ENCODE results near the gene QRICH1.

The QRICH1 gene

DNA sequence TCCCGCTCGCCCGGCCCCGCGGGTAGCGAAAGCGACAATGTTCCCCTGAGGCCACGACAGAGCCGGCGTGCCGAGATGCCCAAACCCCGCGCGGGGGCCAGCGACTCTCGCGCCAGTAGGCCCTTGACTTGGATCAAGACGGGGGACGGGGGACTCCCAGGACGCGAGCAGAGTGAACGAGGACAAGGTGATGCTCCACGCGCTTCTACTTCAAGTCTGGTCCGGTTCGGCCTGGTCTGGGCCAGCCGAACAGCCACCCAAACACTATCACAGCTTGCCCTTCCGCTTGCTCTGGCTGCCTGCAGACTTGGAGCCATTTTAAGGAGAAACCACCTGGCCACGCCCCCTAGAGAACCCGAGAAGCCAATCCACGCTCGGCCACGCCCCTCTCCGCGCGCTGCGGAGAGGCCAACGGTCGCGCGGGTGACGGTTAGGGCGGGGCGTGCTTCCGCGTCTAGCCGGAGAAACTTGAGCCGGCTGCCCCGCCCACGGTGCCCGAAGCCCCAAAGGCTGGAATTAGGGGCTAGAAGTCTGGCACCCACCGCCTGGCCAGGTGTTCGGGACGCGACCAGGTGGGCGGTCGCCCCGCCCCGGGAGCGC is 72.6 kb downstream of the QRICH1 start:
- DNase-seq (ENCODE audit: low read depth), result peak; percentile 100
- Histone ChIP-seq H3K9me3 (ENCODE audit: control insufficient read depth, low read length) (no peaks in the 10 kb centered on the region), H3K27me3 (replicated peaks; ENCODE audit: control insufficient read depth, insufficient read depth, low read length) (no peaks in the 10 kb centered on the region), H3K36me3 (ENCODE audit: control insufficient read depth, insufficient read depth, low read length, severe bottlenecking) (peaks cover 27% of the 10 kb centered on the region), H3K9ac (ENCODE audit: low read length) (peak overlapping the region; percentile 94), H3K4me3 (ENCODE audit: low read length) (peak overlapping the region; percentile 94), H3K4me1 (ENCODE audit: control insufficient read depth, insufficient read depth, low read length) (peaks cover 43% of the 10 kb centered on the region)

DNA sequence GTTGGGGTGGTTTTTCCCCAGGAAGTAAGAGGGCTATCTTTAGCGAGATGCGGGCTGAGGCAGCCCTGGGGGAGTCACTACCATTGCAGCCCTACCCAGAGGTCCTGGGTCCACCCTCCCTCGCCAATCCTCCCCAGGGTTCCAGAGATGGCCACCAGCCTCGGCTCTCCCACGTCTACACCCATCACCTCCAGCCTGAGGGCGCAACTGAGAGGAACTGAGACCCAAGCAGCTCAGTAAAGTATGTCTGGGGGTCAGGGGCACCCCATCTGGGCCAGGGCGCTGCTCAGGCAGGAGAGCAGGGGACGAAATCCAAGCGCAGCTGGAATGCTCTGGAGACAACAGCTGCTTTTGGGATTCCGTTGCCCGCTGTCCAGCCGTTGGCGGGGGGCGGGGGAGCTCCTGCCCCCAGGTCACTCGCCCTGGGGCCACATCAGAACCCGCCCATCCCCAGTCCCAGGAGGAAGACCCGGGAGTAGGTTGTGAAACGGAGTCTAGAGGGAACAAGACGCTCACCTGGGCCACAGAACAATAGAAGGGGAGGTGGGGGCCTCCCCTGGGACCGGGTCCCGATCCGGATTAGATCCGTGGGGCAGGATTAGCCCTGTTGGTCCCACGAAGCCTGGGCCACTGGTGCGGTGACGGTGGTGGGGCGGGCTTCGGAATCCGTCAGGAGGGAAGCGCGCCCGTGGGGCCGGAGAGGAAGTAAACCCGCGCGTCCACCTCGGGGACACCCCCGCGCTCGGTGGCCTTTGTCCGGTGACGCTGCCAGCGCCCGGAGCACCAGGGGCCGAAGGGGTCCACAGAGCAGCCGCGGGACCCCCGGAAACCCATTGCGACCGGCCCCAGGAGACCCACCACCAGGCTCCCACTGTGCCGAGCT is 73.3 kb downstream of the QRICH1 start:
- H3K4me3 ChIP-seq (ENCODE audit: low read length), result peak overlapping the region; percentile 94
- H3K9ac ChIP-seq (ENCODE audit: low read length), result peak overlapping the region; percentile 94
- H3K4me1 ChIP-seq (ENCODE audit: control insufficient read depth, insufficient read depth, low read length), result peaks cover 40% of the 10 kb centered on the region
- no peaks in the 10 kb centered on the region for H3K9me3 ChIP-seq (ENCODE audit: control insufficient read depth, low read length)
- peaks cover 27% of the 10 kb centered on the region for H3K36me3 ChIP-seq (ENCODE audit: control insufficient read depth, insufficient read depth, low read length, severe bottlenecking)
- H3K27me3 ChIP-seq (replicated peaks; ENCODE audit: control insufficient read depth, insufficient read depth, low read length), result no peaks in the 10 kb centered on the region
- DNase-seq (ENCODE audit: low read depth), result peak; percentile 62

DNA sequence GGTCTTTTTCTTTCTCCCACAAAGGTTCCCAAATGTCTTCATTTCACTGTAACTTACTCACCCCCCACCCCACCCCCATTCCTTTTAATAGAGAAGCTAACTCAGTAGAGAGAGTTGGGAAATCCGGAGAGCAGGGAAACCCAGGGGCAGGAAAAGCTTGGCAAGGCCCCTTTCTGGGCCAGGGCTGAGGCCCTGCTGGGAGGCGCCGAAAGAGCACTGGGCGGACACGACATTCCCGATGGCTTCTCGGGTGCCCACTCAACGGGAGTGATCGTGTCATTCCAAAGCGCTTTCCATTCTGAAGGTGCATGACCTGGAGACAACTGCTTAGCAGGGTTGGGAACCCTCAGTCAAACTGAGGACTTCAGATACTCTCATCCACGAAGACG is 73.9 kb downstream of the QRICH1 start:
- Histone ChIP-seq H3K27me3 (replicated peaks; ENCODE audit: control insufficient read depth, insufficient read depth, low read length) (no peaks in the 10 kb centered on the region), H3K9ac (ENCODE audit: low read length) (peak overlapping the region; percentile 94), H3K4me1 (ENCODE audit: control insufficient read depth, insufficient read depth, low read length) (peaks cover 37% of the 10 kb centered on the region), H3K36me3 (ENCODE audit: control insufficient read depth, insufficient read depth, low read length, severe bottlenecking) (peaks cover 27% of the 10 kb centered on the region), H3K9me3 (ENCODE audit: control insufficient read depth, low read length) (no peaks in the 10 kb centered on the region), H3K4me3 (ENCODE audit: low read length) (peak overlapping the region; percentile 94)
- DNase-seq (ENCODE audit: low read depth), result peak; percentile 52

DNA sequence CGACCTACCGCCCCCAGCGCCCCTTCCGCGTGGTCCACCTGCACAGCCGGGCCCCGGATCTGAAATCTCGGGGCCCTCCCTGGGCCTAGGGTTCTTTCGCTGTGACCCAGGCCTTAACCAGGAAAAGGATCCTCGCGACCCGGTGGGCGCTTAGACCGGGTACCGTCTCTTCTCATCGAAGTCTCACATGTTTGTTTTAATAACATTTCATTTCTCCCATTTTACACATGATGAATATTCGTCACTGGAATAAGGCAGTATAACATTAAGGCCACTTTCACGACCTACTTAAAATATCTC is 75.2 kb downstream of the QRICH1 start:
- peak overlapping the region; percentile 88 for H3K9ac ChIP-seq (ENCODE audit: low read length)
- H3K4me1 ChIP-seq (ENCODE audit: control insufficient read depth, insufficient read depth, low read length), result peaks cover 37% of the 10 kb centered on the region
- H3K4me3 ChIP-seq (ENCODE audit: low read length), result peak overlapping the region; percentile 91
- DNase-seq (ENCODE audit: low read depth), result no peak
- H3K9me3 ChIP-seq (ENCODE audit: control insufficient read depth, low read length), result no peaks in the 10 kb centered on the region
- H3K36me3 ChIP-seq (ENCODE audit: control insufficient read depth, insufficient read depth, low read length, severe bottlenecking), result peaks cover 21% of the 10 kb centered on the region
- H3K27me3 ChIP-seq (replicated peaks; ENCODE audit: control insufficient read depth, insufficient read depth, low read length), result no peaks in the 10 kb centered on the region

DNA sequence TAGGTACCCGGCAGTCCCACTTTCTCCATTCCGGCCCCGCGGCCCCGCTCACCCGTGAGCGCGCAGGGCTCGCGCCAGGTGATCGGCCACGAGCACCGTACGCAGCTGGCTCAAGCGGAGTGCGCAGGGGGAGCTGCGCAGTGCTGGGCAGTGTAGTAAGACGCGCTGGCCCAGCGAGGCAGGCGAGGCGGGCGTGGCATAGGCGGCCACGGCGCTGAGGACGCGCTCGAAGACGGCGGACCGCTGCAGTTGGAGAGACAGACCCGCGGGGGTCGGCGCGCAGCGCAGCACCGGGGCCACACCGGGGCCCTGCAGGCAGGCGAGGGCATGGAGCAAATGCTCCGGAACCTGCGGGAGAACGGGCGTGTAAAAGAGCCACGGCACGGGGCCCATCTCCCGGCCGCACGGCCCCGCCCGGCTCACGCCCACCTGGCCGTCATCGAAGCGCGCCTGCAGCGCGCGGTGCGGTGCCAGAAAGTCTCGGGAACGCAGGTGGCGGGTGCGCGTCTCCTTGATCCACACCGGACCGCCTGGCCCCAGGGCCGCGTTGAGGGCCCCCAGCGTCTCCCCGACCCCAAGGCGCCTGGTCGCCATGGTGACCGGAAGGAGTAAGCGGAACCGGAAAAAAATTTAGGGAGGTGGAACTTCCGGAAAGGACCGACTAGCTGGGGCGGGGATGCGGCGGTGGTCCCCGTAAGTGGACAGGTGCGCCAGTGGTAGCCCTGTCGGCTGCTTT is 75.7 kb downstream of the QRICH1 start, which contains the start of gene DALRD3:
Gene DALRD3 (minus strand): TSS at position 610 of the 736 bp plus-strand sequence. CDS start 16 bp downstream, at position 594.
- H3K36me3 ChIP-seq (ENCODE audit: control insufficient read depth, insufficient read depth, low read length, severe bottlenecking), result peaks cover 20% of the 10 kb centered on the region
- peak; percentile 80 for DNase-seq (ENCODE audit: low read depth)
- H3K9ac ChIP-seq (ENCODE audit: low read length), result peak within 1 kb of the TSS; percentile 88

DNA sequence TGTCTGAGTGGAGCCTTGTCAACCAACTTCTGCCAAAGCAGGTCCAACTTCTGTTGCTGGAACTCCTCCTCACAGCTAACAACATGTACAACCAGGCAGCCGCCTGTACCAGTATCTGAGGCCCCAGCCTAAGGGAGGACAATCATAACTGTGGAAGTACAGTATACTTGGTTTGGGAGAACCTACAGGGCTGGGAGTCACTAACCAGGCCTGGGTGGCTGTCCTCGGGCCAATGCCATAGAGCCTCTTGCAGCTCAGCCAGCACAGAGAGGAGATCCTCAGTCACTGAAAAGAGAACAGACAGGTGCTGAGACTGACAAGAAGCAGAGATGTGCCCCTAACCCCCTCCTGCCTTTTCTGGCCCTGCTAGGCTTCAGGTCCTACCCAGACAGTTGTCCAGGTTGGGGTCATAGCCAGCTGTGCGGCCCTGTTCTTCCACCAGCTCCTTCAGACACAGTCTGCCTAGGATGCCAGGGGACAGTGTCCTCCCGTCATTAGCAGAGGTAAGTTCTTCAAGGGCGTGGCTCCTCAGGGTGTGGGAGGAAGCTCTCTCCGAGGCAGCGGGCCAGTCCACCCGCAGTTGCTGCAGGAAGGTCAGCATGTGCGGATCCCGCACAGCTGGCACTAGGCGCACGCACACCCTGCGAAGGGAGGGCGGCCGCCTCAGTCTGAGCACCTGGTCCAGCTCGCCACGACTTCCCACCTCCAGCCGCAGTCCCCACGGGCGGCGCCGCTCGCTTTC is 76.5 kb downstream of the QRICH1 start:
- peaks cover 27% of the 10 kb centered on the region for H3K4me1 ChIP-seq (ENCODE audit: control insufficient read depth, insufficient read depth, low read length)
- no peaks in the 10 kb centered on the region for H3K9me3 ChIP-seq (ENCODE audit: control insufficient read depth, low read length)
- H3K9ac ChIP-seq (ENCODE audit: low read length), result peak overlapping the region; percentile 88
- peak; percentile 21 for DNase-seq (ENCODE audit: low read depth)
- peak overlapping the region; percentile 91 for H3K4me3 ChIP-seq (ENCODE audit: low read length)
- no peaks in the 10 kb centered on the region for H3K27me3 ChIP-seq (replicated peaks; ENCODE audit: control insufficient read depth, insufficient read depth, low read length)
- peaks cover 27% of the 10 kb centered on the region for H3K36me3 ChIP-seq (ENCODE audit: control insufficient read depth, insufficient read depth, low read length, severe bottlenecking)

More for the DNA sequence above, 75.7 kb downstream of the QRICH1 start, which contains the start of gene DALRD3:
- Histone ChIP-seq H3K9me3 (ENCODE audit: control insufficient read depth, low read length) (no peaks in the 10 kb centered on the region), H3K27me3 (replicated peaks; ENCODE audit: control insufficient read depth, insufficient read depth, low read length) (no peaks in the 10 kb centered on the region), H3K4me1 (ENCODE audit: control insufficient read depth, insufficient read depth, low read length) (peaks cover 34% of the 10 kb centered on the region), H3K4me3 (ENCODE audit: low read length) (peak within 1 kb of the TSS; percentile 91)

DNA sequence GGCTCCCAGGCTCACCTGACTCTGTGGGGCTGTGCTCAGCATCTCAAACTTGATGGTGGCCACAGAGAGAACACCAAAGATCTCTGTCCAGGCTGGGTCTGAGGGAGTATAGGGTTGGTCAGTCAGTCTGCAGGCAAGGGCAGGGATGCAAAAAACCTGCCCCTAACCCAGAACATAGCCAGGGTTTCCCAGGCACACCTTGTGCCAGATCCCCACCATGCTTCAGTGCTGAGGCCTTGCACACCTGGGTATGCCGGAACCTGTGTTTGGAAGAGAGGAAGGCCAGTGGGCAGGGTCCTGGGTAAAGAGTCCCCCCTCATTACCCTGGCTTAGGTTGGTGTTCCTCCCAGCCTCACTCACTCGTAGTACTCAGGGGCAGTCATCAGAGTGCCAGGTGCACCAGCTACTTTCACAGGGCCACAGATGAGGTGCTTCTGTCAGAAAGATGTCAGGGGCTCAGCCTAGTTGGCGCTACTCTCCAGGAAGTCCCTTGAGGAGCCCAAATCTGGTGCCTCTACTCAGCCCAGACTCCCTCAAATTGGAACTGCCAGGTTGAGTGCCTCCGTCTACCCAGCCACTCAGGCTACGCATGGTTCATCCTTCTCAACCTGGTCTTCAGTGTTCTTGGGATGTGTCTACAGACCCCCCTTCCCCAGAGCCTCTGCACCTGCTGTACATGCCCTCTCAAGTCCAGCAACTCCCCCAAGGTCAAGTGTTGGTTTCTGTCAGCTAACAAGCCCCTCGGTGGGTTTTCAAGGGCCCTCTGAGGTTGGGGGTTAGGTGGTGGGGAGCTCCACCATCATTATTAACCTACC is 77.2 kb downstream of the QRICH1 start:
- H3K4me1 ChIP-seq (ENCODE audit: control insufficient read depth, insufficient read depth, low read length), result peaks cover 26% of the 10 kb centered on the region
- no peak for DNase-seq (ENCODE audit: low read depth)
- H3K36me3 ChIP-seq (ENCODE audit: control insufficient read depth, insufficient read depth, low read length, severe bottlenecking), result peaks cover 27% of the 10 kb centered on the region
- H3K9me3 ChIP-seq (ENCODE audit: control insufficient read depth, low read length), result no peaks in the 10 kb centered on the region
- H3K27me3 ChIP-seq (replicated peaks; ENCODE audit: control insufficient read depth, insufficient read depth, low read length), result no peaks in the 10 kb centered on the region
- H3K9ac ChIP-seq (ENCODE audit: low read length), result peak overlapping the region; percentile 88
- H3K4me3 ChIP-seq (ENCODE audit: low read length), result no peak overlapping the region

DNA sequence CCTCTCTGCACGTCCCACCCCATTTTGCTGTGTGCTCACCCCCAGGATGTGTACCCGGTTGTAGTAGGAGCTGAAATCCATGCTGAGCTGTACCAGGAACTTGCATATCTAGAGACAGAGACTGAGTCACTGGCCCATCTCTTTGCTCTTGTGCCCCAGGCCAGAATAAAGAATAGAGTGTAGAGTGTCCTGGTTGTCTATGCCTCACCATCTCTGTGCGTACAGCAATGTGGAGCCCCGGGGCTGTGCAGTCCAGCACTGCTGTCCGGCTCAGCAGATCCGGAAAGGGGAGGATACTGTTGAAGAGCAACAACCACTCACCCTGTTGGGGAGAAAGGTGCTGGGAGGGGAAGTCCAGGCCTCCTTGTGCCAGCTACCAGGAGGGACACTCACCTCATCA is 78.1 kb downstream of the QRICH1 start:
- Histone ChIP-seq H3K9me3 (ENCODE audit: control insufficient read depth, low read length) (no peaks in the 10 kb centered on the region), H3K9ac (ENCODE audit: low read length) (no peak overlapping the region), H3K4me3 (ENCODE audit: low read length) (no peak overlapping the region), H3K27me3 (replicated peaks; ENCODE audit: control insufficient read depth, insufficient read depth, low read length) (no peaks in the 10 kb centered on the region), H3K4me1 (ENCODE audit: control insufficient read depth, insufficient read depth, low read length) (peaks cover 26% of the 10 kb centered on the region), H3K36me3 (ENCODE audit: control insufficient read depth, insufficient read depth, low read length, severe bottlenecking) (peaks cover 27% of the 10 kb centered on the region)
- no peak for DNase-seq (ENCODE audit: low read depth)

DNA sequence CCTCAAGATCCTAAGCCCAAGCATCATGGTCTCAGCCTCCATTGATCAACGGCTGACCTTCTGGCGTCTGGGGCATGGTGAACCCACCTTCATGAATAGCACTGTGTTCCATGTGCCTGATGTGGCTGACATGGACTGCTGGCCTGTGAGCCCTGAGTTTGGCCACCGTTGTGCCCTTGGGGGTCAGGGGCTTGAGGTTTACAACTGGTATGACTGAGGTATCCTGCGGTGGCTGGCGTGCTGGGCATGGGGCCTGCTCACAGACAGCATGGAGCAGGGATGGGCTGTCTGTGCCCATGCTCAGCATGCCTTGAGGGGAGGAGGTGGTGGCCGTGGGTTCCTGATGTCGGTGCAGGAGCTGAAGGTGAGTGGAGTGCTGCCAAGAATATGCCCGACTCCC is 78.8 kb downstream of the QRICH1 start:
- Histone ChIP-seq H3K36me3 (ENCODE audit: control insufficient read depth, insufficient read depth, low read length, severe bottlenecking) (peaks cover 27% of the 10 kb centered on the region), H3K9ac (ENCODE audit: low read length) (no peak overlapping the region), H3K4me3 (ENCODE audit: low read length) (no peak overlapping the region), H3K4me1 (ENCODE audit: control insufficient read depth, insufficient read depth, low read length) (peaks cover 22% of the 10 kb centered on the region), H3K9me3 (ENCODE audit: control insufficient read depth, low read length) (no peaks in the 10 kb centered on the region), H3K27me3 (replicated peaks; ENCODE audit: control insufficient read depth, insufficient read depth, low read length) (no peaks in the 10 kb centered on the region)
- no peak for DNase-seq (ENCODE audit: low read depth)
